RWPE1 (cell line): ENCODE measurements around the gene NR6A1.

Experiments
- CTCF ChIA-PET: fragments of 350-600 bp; sonication (Branson Sonifier 250); formaldehyde crosslinking; extraction: SDS; loops from one replicate; lab custom pipeline; 2021; lab: Yijun Ruan, JAX
- POLR2A ChIA-PET: fragments of 400-600 bp; formaldehyde crosslinking; extraction: SDS; loops from one replicate; lab custom pipeline; 2020; ENCODE audit warnings: antibody characterized with exemption; ENCODE audit not compliant: low non-redundant PET; lab: Yijun Ruan, JAX
- DNase-seq: peaks from one replicate; pipeline ENCODE4 v3.0.0; 2012; ENCODE audit warnings: low spot score
- H3K27ac ChIP-seq: fragments of 450-650 bp; 2 replicates; pipeline ENCODE4 v1.5.1; 2017
- TF ChIP-seq, protein P1 (sequence below): fragments of 450-650 bp; conservative IDR thresholded peaks from 2 replicates; pipeline ENCODE4 v1.5.1; 2017; ENCODE audit warnings: low read depth, mild to moderate bottlenecking

NR6A1 gene

DNA sequence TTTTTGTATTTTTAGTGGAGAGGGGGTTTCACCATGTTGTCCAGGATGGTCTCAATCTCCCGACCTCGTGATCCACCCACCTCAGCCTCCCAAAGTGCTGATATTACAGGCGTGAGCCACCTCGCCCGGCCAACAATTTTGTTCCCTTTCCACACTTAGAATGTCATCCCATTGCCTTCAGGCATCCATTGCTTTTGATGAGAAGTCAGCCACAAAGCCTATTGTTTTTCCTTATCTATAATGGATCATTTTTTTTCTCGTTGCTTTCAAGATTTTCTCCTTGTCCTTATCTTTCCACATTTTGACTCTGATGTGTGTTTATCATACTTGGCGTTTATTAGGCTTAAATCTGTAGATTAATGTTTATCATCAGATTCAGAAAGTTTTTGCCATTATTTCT, 64.4 kb downstream of the NR6A1 start:
- ChIA-PET CTCF (no interaction called here), POLR2A (no interaction called here)
- TF ChIP-seq, protein P1, sequence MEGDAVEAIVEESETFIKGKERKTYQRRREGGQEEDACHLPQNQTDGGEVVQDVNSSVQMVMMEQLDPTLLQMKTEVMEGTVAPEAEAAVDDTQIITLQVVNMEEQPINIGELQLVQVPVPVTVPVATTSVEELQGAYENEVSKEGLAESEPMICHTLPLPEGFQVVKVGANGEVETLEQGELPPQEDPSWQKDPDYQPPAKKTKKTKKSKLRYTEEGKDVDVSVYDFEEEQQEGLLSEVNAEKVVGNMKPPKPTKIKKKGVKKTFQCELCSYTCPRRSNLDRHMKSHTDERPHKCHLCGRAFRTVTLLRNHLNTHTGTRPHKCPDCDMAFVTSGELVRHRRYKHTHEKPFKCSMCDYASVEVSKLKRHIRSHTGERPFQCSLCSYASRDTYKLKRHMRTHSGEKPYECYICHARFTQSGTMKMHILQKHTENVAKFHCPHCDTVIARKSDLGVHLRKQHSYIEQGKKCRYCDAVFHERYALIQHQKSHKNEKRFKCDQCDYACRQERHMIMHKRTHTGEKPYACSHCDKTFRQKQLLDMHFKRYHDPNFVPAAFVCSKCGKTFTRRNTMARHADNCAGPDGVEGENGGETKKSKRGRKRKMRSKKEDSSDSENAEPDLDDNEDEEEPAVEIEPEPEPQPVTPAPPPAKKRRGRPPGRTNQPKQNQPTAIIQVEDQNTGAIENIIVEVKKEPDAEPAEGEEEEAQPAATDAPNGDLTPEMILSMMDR: no peak
- H3K27ac ChIP-seq: no peak overlapping the region
- no peak for DNase-seq

DNA sequence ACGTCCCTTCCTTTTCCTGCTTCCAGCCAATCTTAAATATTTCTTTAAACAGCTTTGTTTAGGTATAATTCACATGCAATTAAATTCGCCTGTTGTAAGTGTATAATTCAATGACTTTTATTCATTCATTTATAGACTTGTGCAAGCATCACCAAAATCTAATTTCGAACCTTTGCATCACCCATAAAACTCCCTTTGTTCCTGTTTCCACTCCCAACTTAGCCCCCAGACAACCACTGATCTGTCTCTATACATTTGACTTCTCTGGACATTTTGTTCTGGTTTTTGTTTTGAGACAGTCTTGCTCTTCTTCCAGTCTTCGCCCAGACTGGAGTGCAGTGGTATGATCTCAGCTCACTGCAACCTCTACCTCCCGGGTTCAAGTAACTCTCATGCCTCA, 71.5 kb downstream of the NR6A1 start:
- peak overlapping the region; percentile 37 for H3K27ac ChIP-seq
- POLR2A ChIA-PET: no interaction called here
- CTCF ChIA-PET: interaction anchor here (0.5 to 1.3 kb wide), 2 partner anchors 12 to 68 kb away, joined by 3 to 7 read pairs; no protein-coding TSS in a partner anchor
- TF ChIP-seq, protein P1: no peak
- no peak for DNase-seq

DNA sequence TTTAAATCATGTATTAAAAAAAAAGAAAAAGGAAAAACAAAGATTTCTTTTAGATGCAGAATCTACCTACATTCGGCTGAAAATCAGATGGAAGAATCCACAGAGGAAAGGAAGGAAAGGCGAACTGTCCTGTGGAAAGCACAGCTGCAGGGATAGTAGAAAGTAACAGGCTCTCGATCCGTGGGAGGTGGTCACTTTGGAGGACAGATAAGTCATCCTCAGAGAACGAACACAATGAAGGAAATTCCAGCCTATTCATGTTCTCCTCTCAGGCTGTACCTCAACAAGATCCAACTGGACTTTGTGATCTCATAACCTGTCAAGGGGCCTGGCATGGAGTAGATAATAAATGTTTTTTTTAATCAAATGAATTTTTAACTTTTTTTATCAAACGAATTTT, 72.8 kb downstream of the NR6A1 start:
- DNase-seq: peak; percentile 80
- POLR2A ChIA-PET: no interaction called here
- TF ChIP-seq, protein P1: no peak
- no peak overlapping the region for H3K27ac ChIP-seq
- CTCF ChIA-PET: interaction anchor here (0.6 to 0.7 kb wide), 2 partner anchors 115 to 148 kb away, joined by 3 read pairs; no protein-coding TSS in a partner anchor

DNA sequence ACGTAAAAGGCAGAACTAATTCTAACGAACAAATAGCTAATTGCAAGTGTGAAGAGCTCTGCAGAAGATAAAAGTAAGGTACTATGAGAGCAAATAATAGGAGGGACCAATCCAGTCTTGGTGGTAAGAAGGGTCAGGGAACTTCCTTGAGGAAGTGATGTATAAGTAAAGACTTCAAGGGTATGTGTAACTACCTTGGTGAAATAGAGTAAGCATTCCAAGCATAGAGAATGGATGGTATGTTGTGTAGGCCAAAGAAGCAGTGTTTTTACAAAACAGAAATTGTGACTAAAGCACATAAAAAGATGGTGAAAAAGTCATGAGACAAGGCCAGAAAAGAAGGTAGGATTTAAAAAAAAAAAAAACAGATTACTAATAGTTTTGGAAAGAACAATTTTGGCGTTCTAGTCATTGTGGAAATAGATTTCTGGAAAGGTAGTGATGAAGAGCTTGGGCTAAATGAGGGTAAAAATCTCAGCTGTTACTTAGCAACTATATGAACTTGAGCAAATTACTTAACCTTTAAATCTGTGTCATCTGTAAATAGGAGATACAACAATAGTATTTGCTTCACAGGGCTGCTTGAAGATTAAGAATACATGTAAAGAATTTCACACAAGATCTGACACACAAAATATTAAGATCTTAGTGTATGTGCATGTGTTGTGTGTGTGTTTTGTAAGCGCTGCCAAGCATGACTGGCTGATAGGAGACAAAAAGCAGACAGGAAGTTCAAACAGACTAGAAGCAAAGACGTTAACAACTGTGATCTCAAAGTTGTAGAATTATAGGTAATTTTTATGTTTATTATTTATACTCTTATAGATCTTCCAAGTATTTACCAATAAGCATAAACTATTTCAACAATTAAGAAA, 73.5 kb downstream of the NR6A1 start:
- H3K27ac ChIP-seq: no peak overlapping the region
- POLR2A ChIA-PET: no interaction called here
- TF ChIP-seq, protein P1: no peak
- CTCF ChIA-PET: interaction anchor here (0.6 kb wide), 3 partner anchors 37 to 135 kb away, joined by 3 read pairs; no protein-coding TSS in a partner anchor
- peak; percentile 42 for DNase-seq

DNA sequence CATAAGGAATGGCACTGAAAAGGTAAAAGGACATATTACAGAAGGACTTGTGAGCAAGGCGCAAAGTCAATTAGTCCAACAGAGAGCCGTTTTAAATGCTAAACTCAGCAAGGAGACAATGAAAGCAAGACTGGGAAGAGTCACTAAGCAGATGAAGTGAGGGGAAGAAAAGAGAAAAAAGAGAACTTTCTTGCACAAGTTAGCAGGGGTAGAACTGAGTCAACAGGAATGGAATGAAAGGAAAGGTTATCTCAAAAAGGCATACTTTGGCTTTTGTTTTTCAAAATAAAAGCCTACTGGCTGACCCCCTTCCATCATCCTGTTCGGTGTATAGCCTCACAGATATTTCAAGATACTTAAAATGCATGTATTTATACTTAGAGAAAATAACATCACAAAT, 75.0 kb downstream of the NR6A1 start:
- POLR2A ChIA-PET: no interaction called here
- CTCF ChIA-PET: no interaction called here
- TF ChIP-seq, protein P1: no peak
- H3K27ac ChIP-seq: peak overlapping the region; percentile 70
- peak; percentile 50 for DNase-seq

DNA sequence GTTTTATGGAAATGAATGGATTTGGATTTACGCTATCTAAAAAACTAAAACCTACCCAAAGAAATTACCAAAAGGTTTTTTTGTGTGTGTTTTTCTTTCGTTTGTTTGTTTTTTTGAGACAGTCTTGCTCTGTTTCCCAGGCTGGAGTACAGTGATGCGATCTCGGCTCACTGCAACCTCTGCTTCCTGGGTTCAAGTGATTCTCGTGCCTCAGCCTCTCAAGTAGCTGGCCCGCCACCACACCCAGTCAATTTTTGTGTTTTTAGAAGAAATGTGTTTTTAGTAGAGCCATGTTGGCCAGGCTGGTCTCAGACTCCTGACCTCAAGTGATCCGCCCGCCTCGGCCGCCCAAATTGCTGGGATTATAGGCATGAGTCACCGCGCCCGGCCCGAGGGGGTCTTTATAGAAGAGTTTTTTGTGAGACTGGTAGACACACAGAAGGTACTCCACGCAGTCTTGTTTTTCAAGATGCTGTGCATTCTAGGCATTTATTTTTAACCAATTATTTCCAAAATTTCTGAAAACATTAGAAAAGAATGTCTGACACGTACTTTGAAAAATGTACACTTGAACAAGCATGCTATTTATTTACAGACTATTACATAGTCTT, 75.7 kb downstream of the NR6A1 start:
- H3K27ac ChIP-seq: peak overlapping the region; percentile 74
- TF ChIP-seq, protein P1: no peak
- ChIA-PET POLR2A (no interaction called here), CTCF (no interaction called here)
- DNase-seq: peak; percentile 28
